Coronary artery (tissue), 2 donors: ENCODE results near the gene SIGLEC6.

ENCODE experiments used
- DNase-seq: peaks from one replicate; pipeline ENCODE4 v3.0.0-alpha.2; 2017; ENCODE audit warnings: low spot score
- H3K27ac ChIP-seq, 2 donors: fragments of 200-600 bp; sonication (generic); one replicate each; pipeline ENCODE4 v1.5.1; 2016 to 2019
- H3K4me3 ChIP-seq: fragments of 200-600 bp; sonication (generic); 2 replicates; pipeline ENCODE4 v1.5.1; 2016; ENCODE audit warnings: mild to moderate bottlenecking, moderate library complexity
- CTCF ChIP-seq: fragments of 200-600 bp; sonication (generic); IDR thresholded peaks from one replicate; pipeline ENCODE4 v1.5.1; 2019; ENCODE audit warnings: antibody characterized with exemption

The SIGLEC6 gene

GRCh38 chr19:51570962-51571575 is 39.6 kb upstream of the SIGLEC6 start, which contains the start of gene ZNF175:
Gene ZNF175, plus strand, starts transcription at chr19:51571283. Its CDS starts 2,047 bp downstream, at chr19:51573330.
- peak; percentile 93 for DNase-seq
- Histone ChIP-seq H3K4me3 (peak within 1 kb of the TSS; percentile 86), H3K27ac (peak within 1 kb of the TSS; percentile 56 to 86)
- no peak for TF ChIP-seq CTCF

- no peak for DNase-seq
- H3K4me3 ChIP-seq, result no peak overlapping the region
- TF ChIP-seq CTCF, result no peak
- H3K27ac ChIP-seq, result no peak overlapping the region
Measured at GRCh38 chr19:51568456-51568855, 37.0 kb upstream of the SIGLEC6 start.

GRCh38 chr19:51567583-51567982 is 36.1 kb upstream of the SIGLEC6 start:
- Histone ChIP-seq H3K4me3 (no peak overlapping the region), H3K27ac (no peak overlapping the region)
- DNase-seq, result no peak
- no peak for TF ChIP-seq CTCF

- no peak for TF ChIP-seq CTCF
- Histone ChIP-seq H3K4me3 (no peak overlapping the region), H3K27ac (no peak overlapping the region)
- no peak for DNase-seq
Measured at GRCh38 chr19:51566489-51567100, 35.1 kb upstream of the SIGLEC6 start.

- TF ChIP-seq CTCF, result no peak
- DNase-seq, result no peak
- Histone ChIP-seq H3K4me3 (no peak overlapping the region), H3K27ac (no peak overlapping the region)
Measured at GRCh38 chr19:51565583-51565982, 34.1 kb upstream of the SIGLEC6 start.

- Histone ChIP-seq H3K27ac (no peak overlapping the region), H3K4me3 (no peak overlapping the region)
- no peak for DNase-seq
Measured at GRCh38 chr19:51564791-51565190, 33.3 kb upstream of the SIGLEC6 start.

More at GRCh38 chr19:51564791-51565190, 33.3 kb upstream of the SIGLEC6 start:
- no peak for TF ChIP-seq CTCF
